Thoracic aorta (tissue), 2 donors: Measurements from ENCODE around the gene RFC2. TPM values are rescaled to one million over a fixed set of nuclear protein-coding genes. Genes with fewer than 3 reads are reported as not detected.
"Not testable (repeated sequence)": the region's sequence is repeated elsewhere in the genome, so short reads cannot be mapped to it uniquely, and the experiment has no call there.

Source experiments
- ATAC-seq: fragments of 150-250 bp; one replicate; pipeline ENCODE4 v1.8.0; 2017; ENCODE audit warnings: low read depth; ENCODE audit not compliant: insufficient number of reproducible peaks, low FRiP score
- DNase-seq: peaks from one replicate; pipeline ENCODE4 v3.0.0-alpha.2; 2020; ENCODE audit warnings: low spot score
- H3K27ac ChIP-seq, 2 donors: fragments of 200-600 bp; sonication (generic); 1 replicate in 1 of 2; 2 replicates in 1 of 2; pipeline ENCODE4 v1.5.1; 2016; ENCODE audit warnings: mild to moderate bottlenecking in 2 of 2, moderate library complexity in 2 of 2
- H3K27me3 ChIP-seq: fragments of 200-600 bp; sonication (generic); replicated peaks from 2 replicates; pipeline ENCODE4 v1.6.0; 2016; ENCODE audit warnings: mild to moderate bottlenecking; ENCODE audit not compliant: insufficient read depth
- H3K36me3 ChIP-seq: fragments of 200-600 bp; sonication (generic); one replicate; pipeline ENCODE4 v1.5.1; 2016
- H3K4me1 ChIP-seq, 2 donors: fragments of 200-600 bp; sonication (generic); 1 replicate in 1 of 2; 2 replicates in 1 of 2; pipeline versions ENCODE4 v1.5.1 to v1.6.0; 2016; ENCODE audit warnings: low read depth in 2 of 2, mild to moderate bottlenecking in 1 of 2; ENCODE audit not compliant: control insufficient read depth in 1 of 2
- H3K4me3 ChIP-seq: fragments of 200-600 bp; sonication (generic); 2 replicates; pipeline ENCODE4 v1.5.1; 2016; ENCODE audit warnings: mild to moderate bottlenecking
- H3K9me3 ChIP-seq: fragments of 200-600 bp; sonication (generic); 2 replicates; pipeline ENCODE4 v1.5.1; 2016
- CTCF ChIP-seq: fragments of 200-600 bp; sonication (generic); IDR thresholded peaks from one replicate; pipeline ENCODE4 v1.5.1; 2019; ENCODE audit warnings: antibody characterized with exemption
- total RNA-seq, 2 donors: library from RNA; depleted of rRNA; stranded (reverse); fragments of >200 nt; gene quantifications; one replicate each; pipeline versions ENCODE4 v1.1.0 to v1.2.3, GENCODE V29; 2016

Gene RFC2
- total RNA-seq, 2 donors from 2014 or later = 9.5 to 15.2 TPM

- TF ChIP-seq CTCF = no peak
- DNase-seq = no peak
- no peak overlapping the region for H3K4me3 ChIP-seq
- no peaks in the 10 kb centered on the region for H3K36me3 ChIP-seq
- H3K27me3 ChIP-seq = no peaks in the 10 kb centered on the region
- ATAC-seq = no peak
- no peaks in the 10 kb centered on the region for H3K9me3 ChIP-seq
- H3K4me1 ChIP-seq = peaks cover 0 to 9% of the 10 kb centered on the region in 2 donors
- no peak overlapping the region for H3K27ac ChIP-seq
Observed at GRCh38 chr7:74203956-74204618, 50.1 kb downstream of the RFC2 start.

DNA sequence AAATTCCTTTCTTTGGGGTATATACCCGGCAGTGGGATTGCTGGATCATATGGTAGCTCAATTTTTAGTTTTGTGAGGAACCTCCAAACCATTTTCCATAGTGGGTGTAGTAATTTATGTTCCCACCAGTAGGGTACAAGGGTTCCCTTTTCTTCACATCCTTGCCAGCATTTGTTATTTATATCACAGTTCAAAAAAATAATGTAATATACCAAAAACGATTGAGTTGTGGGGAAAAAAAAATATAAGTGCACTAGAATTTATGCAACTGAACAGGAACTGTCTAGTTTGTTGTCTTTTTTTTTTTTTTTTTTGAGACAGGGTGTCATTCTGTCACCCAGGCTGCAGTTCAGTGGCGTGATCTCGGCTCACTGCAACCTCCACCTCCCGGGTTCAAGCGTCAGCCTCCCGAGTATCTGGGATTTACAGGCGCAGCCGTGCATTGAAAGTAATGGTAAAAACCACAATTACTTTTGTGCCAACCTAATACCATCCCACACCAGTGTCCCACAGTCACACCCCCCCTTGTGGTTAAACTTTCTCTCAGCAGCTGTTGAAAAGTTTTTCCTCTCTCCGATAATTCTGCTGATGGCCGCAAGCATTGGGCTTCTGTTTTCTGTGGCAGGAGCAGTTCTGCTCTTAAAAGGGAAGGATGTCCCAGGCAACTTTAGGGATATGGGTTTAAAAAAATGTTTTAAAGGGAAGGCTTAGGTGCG lies 51.2 kb downstream of the RFC2 start:
- Histone ChIP-seq H3K27ac (no peak overlapping the region), H3K27me3 (no peaks in the 10 kb centered on the region), H3K36me3 (no peaks in the 10 kb centered on the region), H3K4me1 (peaks cover 0 to 9% of the 10 kb centered on the region in 2 donors), H3K4me3 (no peak overlapping the region), H3K9me3 (no peaks in the 10 kb centered on the region)
- DNase-seq = no peak
- peak; percentile 52 for TF ChIP-seq CTCF
- ATAC-seq = no peak

DNA sequence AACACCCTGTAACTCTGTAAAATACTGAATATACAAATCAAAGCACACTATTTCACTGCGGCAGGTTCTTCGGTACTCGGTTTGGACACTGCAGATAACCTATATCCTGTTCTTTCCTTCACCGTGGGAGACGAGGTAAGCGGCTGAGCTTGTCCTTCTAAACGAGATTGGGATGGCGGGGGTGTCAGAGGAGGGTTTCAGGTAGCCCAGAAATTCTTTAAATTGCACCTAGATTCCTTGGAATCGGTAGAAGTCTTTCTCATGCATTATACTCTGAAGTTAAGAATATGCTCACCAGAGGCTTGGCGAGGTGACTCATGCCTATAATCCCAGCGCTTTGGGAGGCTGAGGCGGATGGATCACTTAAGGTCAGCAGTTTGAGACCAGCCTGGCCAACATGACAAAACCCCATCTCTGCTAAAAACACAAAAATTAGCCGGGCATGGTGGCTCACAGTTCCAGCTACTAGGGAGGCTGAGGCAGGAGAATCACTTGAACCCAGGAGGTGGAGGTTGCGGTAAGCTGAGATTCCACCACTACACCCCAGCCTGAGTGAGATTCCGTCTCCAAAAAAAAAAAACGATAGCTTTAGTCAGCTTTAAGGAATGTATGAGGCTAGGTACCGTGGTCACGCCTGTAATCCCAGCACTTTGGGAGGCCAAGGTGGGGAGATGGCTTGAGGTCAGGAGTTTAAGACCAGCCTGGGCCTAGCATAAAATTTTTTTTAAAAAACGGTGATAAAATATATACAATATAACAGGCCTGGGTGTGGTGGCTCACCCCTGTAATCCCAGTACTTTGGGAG lies 54.4 kb downstream of the RFC2 start:
- peaks cover 0 to 9% of the 10 kb centered on the region in 2 donors for H3K4me1 ChIP-seq
- peaks cover 12% of the 10 kb centered on the region for H3K36me3 ChIP-seq
- no peak for DNase-seq
- H3K27ac ChIP-seq = no peak overlapping the region
- H3K4me3 ChIP-seq = no peak overlapping the region
- no peak for ATAC-seq
- H3K9me3 ChIP-seq = no peaks in the 10 kb centered on the region
- TF ChIP-seq CTCF = no peak
- H3K27me3 ChIP-seq = no peaks in the 10 kb centered on the region

DNA sequence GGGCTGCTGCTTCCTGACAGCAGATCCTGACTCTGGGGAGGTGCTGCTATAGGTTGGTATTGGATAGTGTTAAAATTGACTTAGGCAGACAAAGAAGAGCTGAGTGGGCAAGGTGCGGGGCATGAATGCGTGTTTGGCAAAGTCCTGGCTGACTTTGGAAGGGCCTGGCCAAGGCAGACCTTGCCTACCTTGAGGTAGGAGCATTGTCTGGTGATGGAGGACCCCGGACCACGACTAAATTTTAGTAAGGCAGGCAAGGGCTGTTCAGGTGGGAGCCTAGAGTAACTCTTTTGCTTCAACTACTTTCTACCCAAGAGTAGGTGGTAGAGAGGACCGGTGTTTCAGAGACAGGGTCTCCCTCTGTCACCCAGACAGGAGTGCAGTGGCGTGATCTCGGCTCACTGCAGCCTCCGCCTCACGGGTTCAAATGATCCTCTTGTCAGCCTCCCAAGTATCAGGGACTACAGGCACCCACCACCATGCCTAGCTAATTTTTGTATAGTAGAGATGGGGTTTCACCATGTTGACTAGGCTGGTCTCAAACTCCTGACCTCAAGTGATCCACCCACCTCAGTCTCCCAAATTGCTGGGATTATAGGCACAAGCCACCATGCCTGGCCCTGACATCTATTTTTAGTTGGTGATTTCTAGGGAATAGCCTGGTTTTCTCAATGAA lies 56.6 kb downstream of the RFC2 start:
- ATAC-seq = no peak
- no peak overlapping the region for H3K4me3 ChIP-seq
- H3K9me3 ChIP-seq = no peaks in the 10 kb centered on the region
- H3K27me3 ChIP-seq = no peaks in the 10 kb centered on the region
- no peak overlapping the region for H3K27ac ChIP-seq
- peaks cover 33% of the 10 kb centered on the region for H3K36me3 ChIP-seq
- H3K4me1 ChIP-seq = no peaks in the 10 kb centered on the region
- TF ChIP-seq CTCF = no peak
- DNase-seq = no peak

DNA sequence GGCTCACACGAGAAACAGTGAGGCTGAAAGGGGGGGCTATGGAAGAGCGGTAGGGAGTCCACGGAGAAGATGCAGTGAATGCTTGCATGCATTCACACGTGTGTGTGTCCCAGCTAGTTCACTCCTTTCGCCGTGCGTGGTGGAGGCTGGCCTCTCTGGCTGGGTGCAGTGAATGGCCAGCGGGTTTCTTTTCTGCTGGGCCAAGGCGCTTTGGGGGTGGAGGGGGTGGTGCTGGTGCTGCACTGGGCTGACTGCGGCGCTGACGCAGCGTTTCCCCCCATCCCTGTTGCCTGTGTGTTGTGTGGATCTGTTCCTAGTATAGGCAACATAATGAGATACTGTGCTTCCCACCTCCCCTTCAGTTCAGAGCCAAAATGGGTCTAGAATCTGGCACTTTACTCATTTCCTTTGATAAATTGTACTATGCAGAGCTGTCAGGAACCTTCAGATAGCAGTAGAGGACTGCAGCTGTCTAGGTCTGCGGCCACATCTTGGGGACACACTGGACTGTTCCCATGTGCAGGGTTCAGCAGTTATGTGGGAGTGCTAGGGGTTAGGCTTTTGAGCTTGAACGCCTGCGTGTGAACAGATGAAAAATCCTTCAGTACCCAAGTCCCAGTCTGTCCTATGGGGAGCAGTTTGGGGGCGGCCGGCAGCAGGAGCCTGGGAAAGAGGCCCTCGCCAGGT lies 58.1 kb downstream of the RFC2 start:
- DNase-seq, ATAC-seq, H3K9me3 ChIP-seq, H3K27me3 ChIP-seq, H3K4me3 ChIP-seq, H3K27ac ChIP-seq, H3K4me1 ChIP-seq: not testable (repeated sequence)
- peaks cover 45% of the 10 kb centered on the region for H3K36me3 ChIP-seq

DNA sequence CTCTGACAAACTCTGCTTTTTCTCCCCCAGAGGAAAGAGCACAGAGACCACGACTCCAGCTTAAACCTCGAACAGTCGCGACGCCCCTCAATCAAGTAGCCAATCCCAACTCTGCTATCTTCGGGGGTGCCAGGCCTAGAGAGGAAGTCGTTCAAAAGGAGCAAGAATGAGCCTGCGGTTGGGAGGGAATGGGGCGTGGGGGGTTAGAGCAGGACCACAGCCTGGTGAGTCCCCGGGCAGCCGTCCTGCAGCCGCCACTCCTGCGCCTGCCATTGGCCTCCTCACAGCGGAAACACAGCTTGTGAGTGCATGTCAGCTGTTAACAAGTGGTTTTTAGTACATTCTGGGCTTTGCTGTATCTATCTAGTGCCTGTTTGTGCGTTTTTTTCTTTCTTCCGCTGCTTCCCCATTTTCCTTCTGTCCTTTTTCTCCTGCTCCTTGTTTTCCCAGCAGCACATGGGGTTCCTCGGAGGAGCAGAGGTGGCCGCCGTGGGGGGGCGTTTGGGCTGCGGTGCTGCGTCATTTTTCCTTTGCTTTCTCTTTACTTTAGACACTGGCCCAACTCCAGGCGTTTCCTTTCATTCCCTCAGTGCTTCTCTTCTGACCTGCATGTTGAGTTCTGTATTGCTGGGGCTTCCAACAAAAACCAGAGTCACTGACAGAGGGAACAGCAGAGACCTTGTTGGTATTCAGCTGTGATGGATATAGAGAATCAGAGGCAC lies 58.9 kb downstream of the RFC2 start:
- ATAC-seq, H3K4me3 ChIP-seq, H3K4me1 ChIP-seq, H3K9me3 ChIP-seq, H3K27me3 ChIP-seq, DNase-seq, H3K27ac ChIP-seq: not testable (repeated sequence)
- H3K36me3 ChIP-seq = peaks cover 53% of the 10 kb centered on the region
